ENCODE results near the gene SP100.

The SP100 gene

DNA sequence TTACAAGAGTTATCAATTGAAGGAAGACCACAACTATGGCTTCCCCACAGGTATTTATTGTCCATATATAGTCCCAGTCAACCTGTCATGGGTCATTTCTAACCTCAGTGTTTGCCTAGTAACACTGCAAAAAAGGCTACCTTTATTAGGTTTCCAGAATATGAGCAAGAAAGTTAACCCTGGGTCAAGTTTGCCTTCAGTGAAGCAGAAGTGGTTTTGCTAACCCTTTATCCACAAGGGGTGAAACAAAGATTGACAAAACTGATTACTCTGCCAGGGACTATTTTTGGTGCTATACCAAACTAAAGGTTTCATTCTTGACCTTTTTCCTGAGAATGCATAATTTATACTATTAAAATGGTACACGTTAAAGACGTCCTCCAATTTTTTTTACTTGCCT lies 28.8 kb downstream of the SP100 start:
- Histone ChIP-seq H3K36me3 (ENCODE audit: control insufficient read depth in 1 of 2, insufficient read depth in 2 of 2, low read length in 2 of 2) (peaks cover 37 to 61% of the 10 kb centered on the region in 2 donors), H3K9me3 (ENCODE audit: control insufficient read depth in 1 of 2, low read length in 2 of 2) (no peaks in the 10 kb centered on the region), H3K4me3 (ENCODE audit: low read depth in 1 of 2, low read length in 2 of 2) (no peak overlapping the region), H3K4me1 (ENCODE audit: control insufficient read depth in 1 of 2, insufficient read depth in 2 of 2, low read length in 2 of 2) (peaks cover 0 to 5% of the 10 kb centered on the region in 2 donors), H3K27me3 (ENCODE audit: low read depth, low read length) (no peaks in the 10 kb centered on the region), H3K27ac (ENCODE audit: low read length) (no peak overlapping the region)

DNA sequence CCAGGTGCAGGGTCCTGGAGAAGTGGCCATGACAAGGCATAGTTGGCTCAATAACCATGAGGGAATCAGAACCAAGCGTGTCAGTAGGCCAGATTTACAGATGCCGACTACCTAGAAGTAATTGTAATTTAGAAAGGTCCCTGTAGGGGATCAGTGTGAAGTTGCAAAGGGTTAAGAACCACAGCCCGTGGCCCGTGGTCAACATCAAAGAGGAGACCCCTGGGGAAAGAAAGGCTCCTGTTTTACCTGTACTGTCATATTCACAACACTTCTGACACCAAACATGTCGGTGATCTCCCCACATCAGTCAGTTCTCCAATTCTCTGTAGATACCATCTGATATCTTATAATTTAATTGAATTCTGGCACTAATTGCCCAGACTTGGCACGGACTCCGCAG lies 31.0 kb downstream of the SP100 start:
- no peaks in the 10 kb centered on the region for H3K27me3 ChIP-seq (ENCODE audit: low read depth, low read length)
- no peaks in the 10 kb centered on the region for H3K4me1 ChIP-seq (ENCODE audit: control insufficient read depth in 1 of 2, insufficient read depth in 2 of 2, low read length in 2 of 2)
- H3K4me3 ChIP-seq (ENCODE audit: low read depth in 1 of 2, low read length in 2 of 2) = no peak overlapping the region
- H3K27ac ChIP-seq (ENCODE audit: low read length) = no peak overlapping the region
- H3K9me3 ChIP-seq (ENCODE audit: control insufficient read depth in 1 of 2, low read length in 2 of 2) = no peaks in the 10 kb centered on the region
- H3K36me3 ChIP-seq (ENCODE audit: control insufficient read depth in 1 of 2, insufficient read depth in 2 of 2, low read length in 2 of 2) = peaks cover 46 to 83% of the 10 kb centered on the region in 2 donors

DNA sequence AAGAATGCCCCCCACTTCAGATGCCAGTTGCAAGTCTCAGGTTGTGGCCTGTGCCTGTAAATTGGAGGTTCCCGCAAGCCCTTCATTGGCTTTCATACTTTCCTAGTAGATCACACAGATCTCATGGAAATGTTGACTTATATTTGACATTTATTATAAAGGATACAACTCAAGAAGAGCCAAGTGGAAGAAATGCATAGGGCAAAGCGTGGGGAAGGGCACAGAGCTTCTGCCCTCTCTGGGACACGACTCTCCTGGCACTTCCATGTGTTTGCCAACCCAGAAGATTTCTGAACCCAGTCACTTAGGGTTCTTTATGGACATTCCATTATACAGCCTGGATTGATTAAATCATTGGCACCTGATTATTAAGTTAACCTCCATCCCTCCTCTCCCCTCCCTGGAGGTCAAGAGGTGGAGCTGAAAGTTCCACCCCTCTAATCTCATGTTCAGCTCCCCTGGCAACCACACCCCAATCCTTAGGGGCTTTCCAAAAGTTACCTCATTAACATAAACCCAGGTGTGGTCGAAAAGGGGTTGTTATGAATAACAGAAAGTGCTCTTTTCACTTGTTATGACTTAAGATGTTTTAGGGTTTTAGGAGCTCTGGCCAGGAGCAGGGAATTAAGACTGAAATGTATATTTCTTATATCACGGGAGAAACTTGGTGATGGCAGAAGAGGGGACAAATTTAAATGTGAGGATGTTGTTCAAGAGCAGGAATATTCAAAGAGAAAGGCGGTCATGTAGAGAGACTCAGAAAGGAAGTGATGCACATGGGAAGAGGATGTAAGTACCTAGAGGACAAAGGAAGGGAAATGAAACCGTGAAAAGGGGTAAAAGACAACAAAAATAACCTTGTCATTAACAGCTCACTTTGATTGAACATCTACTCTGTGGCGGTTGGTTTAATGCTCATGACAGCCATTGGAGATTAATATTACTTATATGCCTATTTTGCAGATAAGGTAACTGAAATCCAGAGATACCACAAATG lies 31.8 kb downstream of the SP100 start:
- Histone ChIP-seq H3K4me1 (ENCODE audit: control insufficient read depth in 1 of 2, insufficient read depth in 2 of 2, low read length in 2 of 2) (no peaks in the 10 kb centered on the region), H3K4me3 (ENCODE audit: low read depth in 1 of 2, low read length in 2 of 2) (no peak overlapping the region), H3K27ac (ENCODE audit: low read length) (no peak overlapping the region), H3K27me3 (ENCODE audit: low read depth, low read length) (no peaks in the 10 kb centered on the region), H3K9me3 (ENCODE audit: control insufficient read depth in 1 of 2, low read length in 2 of 2) (no peaks in the 10 kb centered on the region), H3K36me3 (ENCODE audit: control insufficient read depth in 1 of 2, insufficient read depth in 2 of 2, low read length in 2 of 2) (peaks cover 45 to 90% of the 10 kb centered on the region in 2 donors)

DNA sequence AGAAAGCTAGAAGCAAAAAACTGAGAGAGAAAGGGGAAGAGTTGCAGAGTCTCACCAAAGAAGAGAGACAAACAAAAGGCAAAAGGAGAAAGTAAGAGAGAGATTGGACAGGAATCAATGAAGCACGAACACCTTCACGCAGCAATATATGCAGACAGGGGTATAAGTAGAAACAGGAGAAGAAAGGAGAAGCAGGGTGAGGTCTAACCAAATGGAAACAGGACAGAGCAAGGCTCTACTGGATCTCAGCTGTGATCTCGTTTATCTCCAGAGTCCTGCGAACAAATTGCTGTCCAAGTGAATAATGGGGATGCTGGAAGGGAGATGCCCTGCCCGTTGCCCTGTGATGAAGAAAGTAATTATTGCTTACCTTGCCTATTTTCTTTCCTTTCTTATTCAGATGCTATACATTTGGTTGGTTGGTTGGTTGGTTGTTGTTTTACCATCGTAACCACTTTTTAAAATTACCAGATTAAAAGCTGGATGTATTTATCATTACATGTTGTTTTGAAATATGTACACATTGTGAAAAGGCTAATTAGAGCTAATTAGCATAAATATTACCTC lies 34.0 kb downstream of the SP100 start:
- H3K4me3 ChIP-seq (ENCODE audit: low read depth in 1 of 2, low read length in 2 of 2) = no peak overlapping the region
- no peaks in the 10 kb centered on the region for H3K27me3 ChIP-seq (ENCODE audit: low read depth, low read length)
- peaks cover 36 to 81% of the 10 kb centered on the region in 2 donors for H3K36me3 ChIP-seq (ENCODE audit: control insufficient read depth in 1 of 2, insufficient read depth in 2 of 2, low read length in 2 of 2)
- H3K9me3 ChIP-seq (ENCODE audit: control insufficient read depth in 1 of 2, low read length in 2 of 2) = no peaks in the 10 kb centered on the region
- H3K4me1 ChIP-seq (ENCODE audit: control insufficient read depth in 1 of 2, insufficient read depth in 2 of 2, low read length in 2 of 2) = no peaks in the 10 kb centered on the region
- H3K27ac ChIP-seq (ENCODE audit: low read length) = no peak overlapping the region

DNA sequence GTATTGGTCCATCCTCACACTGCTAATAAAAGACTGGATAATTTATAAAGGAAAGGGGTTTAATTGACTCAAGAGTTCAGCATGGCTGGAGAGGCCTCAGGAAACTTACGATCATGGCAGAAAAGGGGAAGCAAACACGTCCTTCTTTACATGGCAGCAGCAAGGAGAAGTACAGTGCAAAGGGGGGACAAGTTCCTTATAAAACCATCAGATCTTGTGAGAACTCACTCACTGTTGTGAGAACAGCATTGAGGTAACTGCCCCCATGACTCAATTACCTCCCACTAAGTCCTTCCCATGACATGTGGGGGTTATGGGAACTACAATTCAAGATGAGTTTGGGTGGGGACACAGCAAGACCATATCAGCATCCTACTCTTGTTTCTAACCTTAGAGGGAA lies 37.0 kb downstream of the SP100 start:
- H3K36me3 ChIP-seq (ENCODE audit: control insufficient read depth in 1 of 2, insufficient read depth in 2 of 2, low read length in 2 of 2) = peaks cover 30 to 76% of the 10 kb centered on the region in 2 donors
- no peak overlapping the region for H3K4me3 ChIP-seq (ENCODE audit: low read depth in 1 of 2, low read length in 2 of 2)

DNA sequence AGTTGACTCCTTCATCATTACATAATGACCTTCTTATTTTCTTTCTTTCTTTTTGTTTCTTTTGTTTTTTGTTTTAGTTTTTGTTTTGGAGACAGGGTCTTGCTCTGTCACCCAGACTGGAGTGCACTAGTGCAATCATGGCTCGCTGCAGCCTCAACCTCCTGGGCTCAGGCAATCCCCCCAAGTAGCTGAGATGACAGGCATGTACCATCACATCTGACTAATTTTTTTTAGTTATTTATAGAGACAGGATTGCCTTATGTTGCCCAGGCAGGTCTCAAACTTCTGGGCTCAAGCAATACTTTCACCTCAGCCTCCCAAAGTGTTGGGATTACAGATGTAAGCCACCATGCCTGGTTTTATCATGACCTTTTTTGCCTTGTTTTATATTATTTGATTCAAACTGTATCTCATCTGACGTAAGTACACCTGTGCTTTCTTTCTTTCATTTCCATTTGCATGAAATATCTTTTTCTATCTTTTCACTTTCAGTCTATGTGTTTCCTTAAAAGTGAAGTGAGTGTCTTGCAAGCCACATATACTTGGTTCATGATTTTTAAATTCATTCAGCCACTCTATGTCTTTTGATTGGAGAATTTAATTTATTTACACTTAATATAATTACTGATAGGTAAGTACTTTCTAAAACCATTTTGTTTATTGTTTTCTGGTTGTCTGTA lies 39.1 kb downstream of the SP100 start:
- H3K9me3 ChIP-seq (ENCODE audit: control insufficient read depth in 1 of 2, low read length in 2 of 2) = no peaks in the 10 kb centered on the region
- no peaks in the 10 kb centered on the region for H3K4me1 ChIP-seq (ENCODE audit: control insufficient read depth in 1 of 2, insufficient read depth in 2 of 2, low read length in 2 of 2)
- H3K4me3 ChIP-seq (ENCODE audit: low read depth in 1 of 2, low read length in 2 of 2) = no peak overlapping the region
- peaks cover 28 to 74% of the 10 kb centered on the region in 2 donors for H3K36me3 ChIP-seq (ENCODE audit: control insufficient read depth in 1 of 2, insufficient read depth in 2 of 2, low read length in 2 of 2)
- no peaks in the 10 kb centered on the region for H3K27me3 ChIP-seq (ENCODE audit: low read depth, low read length)
- H3K27ac ChIP-seq (ENCODE audit: low read length) = no peak overlapping the region

More for the DNA sequence above, 37.0 kb downstream of the SP100 start:
- Histone ChIP-seq H3K4me1 (ENCODE audit: control insufficient read depth in 1 of 2, insufficient read depth in 2 of 2, low read length in 2 of 2) (no peaks in the 10 kb centered on the region), H3K9me3 (ENCODE audit: control insufficient read depth in 1 of 2, low read length in 2 of 2) (no peaks in the 10 kb centered on the region), H3K27me3 (ENCODE audit: low read depth, low read length) (no peaks in the 10 kb centered on the region), H3K27ac (ENCODE audit: low read length) (no peak overlapping the region)

DNA sequence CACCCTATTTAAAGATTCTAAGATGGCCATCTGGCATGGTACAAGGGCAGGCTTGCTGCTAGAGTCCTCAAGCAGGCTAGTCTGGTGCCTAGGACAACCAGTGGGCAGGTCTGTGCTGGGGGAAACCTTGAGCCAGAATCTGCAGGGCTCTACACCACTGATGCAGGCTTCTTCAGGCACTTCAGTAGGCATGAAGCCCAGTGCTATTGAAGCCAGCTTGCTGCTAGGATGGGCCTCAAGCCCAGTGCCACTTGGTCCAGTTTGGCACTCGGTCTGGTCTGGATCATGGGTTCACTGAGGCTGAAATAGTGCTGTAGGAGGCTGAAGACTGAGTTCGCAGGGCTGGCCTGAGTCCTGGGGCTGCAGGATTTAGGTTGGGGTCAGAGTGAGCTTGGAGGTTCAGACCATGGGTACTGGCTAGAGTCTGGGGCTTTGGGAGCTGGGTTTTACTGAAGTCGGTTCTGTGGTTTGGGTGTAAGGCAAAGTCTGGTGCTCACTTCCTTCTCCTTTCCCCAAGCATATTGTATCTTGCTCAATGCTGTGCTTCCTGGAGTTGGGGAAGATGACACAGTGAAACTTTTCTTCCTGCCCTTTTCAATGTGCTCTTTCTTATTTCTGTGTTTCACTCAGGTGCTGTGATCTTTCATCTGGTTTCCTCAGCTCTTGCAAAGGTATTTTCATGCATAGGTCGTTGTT lies 41.2 kb downstream of the SP100 start:
- Histone ChIP-seq H3K9me3 (ENCODE audit: control insufficient read depth in 1 of 2, low read length in 2 of 2) (no peaks in the 10 kb centered on the region), H3K27ac (ENCODE audit: low read length) (no peak overlapping the region), H3K27me3 (ENCODE audit: low read depth, low read length) (no peaks in the 10 kb centered on the region), H3K4me1 (ENCODE audit: control insufficient read depth in 1 of 2, insufficient read depth in 2 of 2, low read length in 2 of 2) (no peaks in the 10 kb centered on the region), H3K4me3 (ENCODE audit: low read depth in 1 of 2, low read length in 2 of 2) (no peak overlapping the region), H3K36me3 (ENCODE audit: control insufficient read depth in 1 of 2, insufficient read depth in 2 of 2, low read length in 2 of 2) (peaks cover 33 to 61% of the 10 kb centered on the region in 2 donors)

DNA sequence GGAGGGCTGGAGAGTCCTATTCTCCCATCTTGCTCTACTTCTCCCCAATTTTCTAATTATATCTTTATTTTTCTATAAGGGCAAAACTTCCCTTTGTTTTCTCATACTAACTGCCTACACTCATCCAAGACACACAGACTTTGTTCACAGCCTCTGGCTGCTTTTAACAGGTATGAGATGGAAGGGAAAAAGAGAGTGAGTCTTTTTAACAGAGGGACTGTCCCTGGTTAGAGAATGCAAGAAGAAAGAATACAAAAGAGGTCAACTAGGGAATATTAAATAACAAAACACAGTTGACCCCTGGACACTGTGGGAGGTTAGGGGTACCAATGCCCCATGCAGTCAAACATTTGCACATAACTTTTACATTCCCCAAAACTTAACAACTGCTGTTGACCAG lies 41.8 kb downstream of the SP100 start:
- Histone ChIP-seq H3K36me3 (ENCODE audit: control insufficient read depth in 1 of 2, insufficient read depth in 2 of 2, low read length in 2 of 2) (peaks cover 39 to 61% of the 10 kb centered on the region in 2 donors), H3K4me3 (ENCODE audit: low read depth in 1 of 2, low read length in 2 of 2) (no peak overlapping the region), H3K27ac (ENCODE audit: low read length) (no peak overlapping the region)

DNA sequence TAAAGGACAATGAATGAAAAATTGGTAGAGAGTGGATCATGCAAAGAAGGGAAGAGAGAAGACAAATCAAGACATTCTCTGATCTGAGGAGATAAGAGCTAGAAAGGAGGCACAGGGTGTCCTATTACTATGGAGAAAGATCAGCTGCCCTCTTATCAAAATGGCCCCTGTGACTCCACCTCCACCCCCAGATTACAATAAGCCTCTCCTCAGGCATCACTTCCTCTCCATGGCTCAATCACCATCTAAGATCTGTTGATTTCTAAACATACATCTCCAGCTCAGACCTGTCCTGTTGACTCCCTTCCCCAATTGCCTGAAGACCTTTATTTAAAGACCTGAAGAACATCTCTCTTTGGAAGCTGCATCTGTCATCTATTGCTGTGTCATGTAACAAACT lies 43.2 kb downstream of the SP100 start:
- Histone ChIP-seq H3K4me1 (ENCODE audit: control insufficient read depth in 1 of 2, insufficient read depth in 2 of 2, low read length in 2 of 2) (no peaks in the 10 kb centered on the region), H3K36me3 (ENCODE audit: control insufficient read depth in 1 of 2, insufficient read depth in 2 of 2, low read length in 2 of 2) (peaks cover 52 to 70% of the 10 kb centered on the region in 2 donors), H3K27ac (ENCODE audit: low read length) (no peak overlapping the region), H3K9me3 (ENCODE audit: control insufficient read depth in 1 of 2, low read length in 2 of 2) (no peaks in the 10 kb centered on the region), H3K4me3 (ENCODE audit: low read depth in 1 of 2, low read length in 2 of 2) (no peak overlapping the region), H3K27me3 (ENCODE audit: low read depth, low read length) (no peaks in the 10 kb centered on the region)

More for the DNA sequence above, 41.8 kb downstream of the SP100 start:
- H3K4me1 ChIP-seq (ENCODE audit: control insufficient read depth in 1 of 2, insufficient read depth in 2 of 2, low read length in 2 of 2) = no peaks in the 10 kb centered on the region
- no peaks in the 10 kb centered on the region for H3K9me3 ChIP-seq (ENCODE audit: control insufficient read depth in 1 of 2, low read length in 2 of 2)
- no peaks in the 10 kb centered on the region for H3K27me3 ChIP-seq (ENCODE audit: low read depth, low read length)

DNA sequence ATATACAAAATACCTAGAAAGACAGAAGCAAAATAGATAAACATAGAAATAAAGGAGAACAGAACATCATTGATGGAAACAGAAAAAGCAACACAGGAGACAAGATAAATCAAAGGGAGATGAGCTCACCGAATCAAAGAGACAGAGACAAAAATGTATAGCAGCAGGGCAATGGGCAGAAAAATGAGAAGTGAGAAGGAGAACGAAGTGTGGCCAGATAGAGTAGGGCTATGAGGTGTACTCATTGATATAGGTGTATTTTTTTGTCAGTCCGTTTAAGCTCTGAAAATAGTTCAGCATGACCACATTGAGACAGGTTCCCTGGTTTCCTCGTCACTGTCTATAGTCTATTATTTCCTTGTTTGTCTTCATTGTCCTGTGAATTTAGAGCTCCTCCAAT lies 55.1 kb downstream of the SP100 start:
- no peak overlapping the region for H3K27ac ChIP-seq (ENCODE audit: low read length)
- H3K4me1 ChIP-seq (ENCODE audit: control insufficient read depth in 1 of 2, insufficient read depth in 2 of 2, low read length in 2 of 2) = no peaks in the 10 kb centered on the region
- no peak overlapping the region for H3K4me3 ChIP-seq (ENCODE audit: low read depth in 1 of 2, low read length in 2 of 2)
- H3K27me3 ChIP-seq (ENCODE audit: low read depth, low read length) = no peaks in the 10 kb centered on the region
- peaks cover 40 to 82% of the 10 kb centered on the region in 2 donors for H3K36me3 ChIP-seq (ENCODE audit: control insufficient read depth in 1 of 2, insufficient read depth in 2 of 2, low read length in 2 of 2)
- H3K9me3 ChIP-seq (ENCODE audit: control insufficient read depth in 1 of 2, low read length in 2 of 2) = peaks cover 0 to 12% of the 10 kb centered on the region in 2 donors

DNA sequence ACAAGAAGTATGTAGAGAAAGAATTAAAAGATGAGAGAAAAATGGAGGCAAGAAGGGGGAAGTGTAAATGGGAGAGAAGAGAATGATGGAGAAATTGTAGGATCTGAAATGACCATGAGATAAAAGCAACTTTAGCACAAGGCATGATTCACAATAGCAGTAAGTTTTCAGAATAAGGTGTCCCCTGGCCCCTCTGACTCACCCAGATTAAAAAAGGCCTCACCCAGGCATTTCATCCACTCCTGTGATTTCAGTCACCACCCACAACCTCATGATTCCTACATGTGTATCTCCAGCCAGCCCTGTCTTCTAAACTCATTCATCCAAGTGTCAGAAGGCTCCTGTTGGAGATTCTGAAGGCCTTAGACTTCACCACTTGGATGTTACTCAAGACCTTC lies 56.6 kb downstream of the SP100 start:
- Histone ChIP-seq H3K27ac (ENCODE audit: low read length) (no peak overlapping the region), H3K36me3 (ENCODE audit: control insufficient read depth in 1 of 2, insufficient read depth in 2 of 2, low read length in 2 of 2) (peaks cover 30 to 67% of the 10 kb centered on the region in 2 donors)

More for the DNA sequence above, 56.6 kb downstream of the SP100 start:
- H3K9me3 ChIP-seq (ENCODE audit: control insufficient read depth in 1 of 2, low read length in 2 of 2) = peaks cover 0 to 12% of the 10 kb centered on the region in 2 donors
- H3K27me3 ChIP-seq (ENCODE audit: low read depth, low read length) = no peaks in the 10 kb centered on the region
- H3K4me1 ChIP-seq (ENCODE audit: control insufficient read depth in 1 of 2, insufficient read depth in 2 of 2, low read length in 2 of 2) = no peaks in the 10 kb centered on the region
- H3K4me3 ChIP-seq (ENCODE audit: low read depth in 1 of 2, low read length in 2 of 2) = no peak overlapping the region
